Measurements from ENCODE around the gene RSPH1. TPM values are rescaled to one million over a fixed set of nuclear protein-coding genes. Genes with fewer than 3 reads are reported as not detected.

The RSPH1 gene
- total RNA-seq, 1 donor from 2014 or later: 0.42 TPM

DNA sequence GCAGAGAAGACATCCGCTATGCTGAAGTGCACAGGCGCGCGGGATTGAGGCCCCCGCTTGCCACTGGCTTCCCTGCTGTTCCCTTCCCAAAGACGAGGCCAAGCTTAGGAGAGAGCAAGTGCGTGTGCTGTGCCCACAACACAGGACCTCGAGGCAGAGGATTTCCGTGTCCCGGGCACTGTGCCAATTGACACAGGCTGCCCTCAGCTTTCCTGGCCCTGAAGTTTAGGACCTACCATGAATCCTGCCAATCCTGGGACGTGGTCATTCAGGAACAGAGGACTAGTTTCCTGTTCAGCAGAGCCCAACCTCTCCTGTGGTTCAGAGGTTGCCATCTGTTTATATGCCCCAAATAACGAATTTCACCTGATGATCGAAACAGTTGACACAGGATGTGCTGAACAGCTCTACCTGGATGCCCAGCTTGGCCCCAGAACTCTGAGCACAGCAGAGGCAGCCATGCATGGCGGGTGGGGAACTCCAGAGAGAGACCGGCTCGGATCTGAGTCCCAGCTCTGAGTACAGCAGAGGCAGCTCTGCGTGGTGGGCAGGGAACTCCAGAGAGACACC, 39.7 kb upstream of the RSPH1 start:
- Mint-ChIP-seq H3K4me3 (ENCODE audit: unreplicated experiment) (no peak overlapping the region), H3K27me3 (ENCODE audit: unreplicated experiment) (no peaks in the 10 kb centered on the region), H3K9me3 (ENCODE audit: unreplicated experiment) (peaks cover 3% of the 10 kb centered on the region), H3K27ac (ENCODE audit: unreplicated experiment) (no peak overlapping the region), H3K4me1 (ENCODE audit: low read depth, unreplicated experiment) (peaks cover 25% of the 10 kb centered on the region), H3K36me3 (ENCODE audit: unreplicated experiment) (no peaks in the 10 kb centered on the region)
- TF ChIP-seq, protein P1, sequence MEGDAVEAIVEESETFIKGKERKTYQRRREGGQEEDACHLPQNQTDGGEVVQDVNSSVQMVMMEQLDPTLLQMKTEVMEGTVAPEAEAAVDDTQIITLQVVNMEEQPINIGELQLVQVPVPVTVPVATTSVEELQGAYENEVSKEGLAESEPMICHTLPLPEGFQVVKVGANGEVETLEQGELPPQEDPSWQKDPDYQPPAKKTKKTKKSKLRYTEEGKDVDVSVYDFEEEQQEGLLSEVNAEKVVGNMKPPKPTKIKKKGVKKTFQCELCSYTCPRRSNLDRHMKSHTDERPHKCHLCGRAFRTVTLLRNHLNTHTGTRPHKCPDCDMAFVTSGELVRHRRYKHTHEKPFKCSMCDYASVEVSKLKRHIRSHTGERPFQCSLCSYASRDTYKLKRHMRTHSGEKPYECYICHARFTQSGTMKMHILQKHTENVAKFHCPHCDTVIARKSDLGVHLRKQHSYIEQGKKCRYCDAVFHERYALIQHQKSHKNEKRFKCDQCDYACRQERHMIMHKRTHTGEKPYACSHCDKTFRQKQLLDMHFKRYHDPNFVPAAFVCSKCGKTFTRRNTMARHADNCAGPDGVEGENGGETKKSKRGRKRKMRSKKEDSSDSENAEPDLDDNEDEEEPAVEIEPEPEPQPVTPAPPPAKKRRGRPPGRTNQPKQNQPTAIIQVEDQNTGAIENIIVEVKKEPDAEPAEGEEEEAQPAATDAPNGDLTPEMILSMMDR (IDR thresholded peaks at IDR 0.05; ENCODE audit: partially characterized antibody, unreplicated experiment): no peak
- DNase-seq: no peak

GRCh38 chr21:42534421-42535378, 38.7 kb upstream of the RSPH1 start:
- no peak overlapping the region for H3K27ac Mint-ChIP-seq (ENCODE audit: unreplicated experiment)
- TF ChIP-seq, protein P1 (IDR thresholded peaks at IDR 0.05; ENCODE audit: partially characterized antibody, unreplicated experiment): no peak
- peaks cover 3% of the 10 kb centered on the region for H3K9me3 Mint-ChIP-seq (ENCODE audit: unreplicated experiment)
- no peaks in the 10 kb centered on the region for H3K27me3 Mint-ChIP-seq (ENCODE audit: unreplicated experiment)
- DNase-seq: no peak
- peaks cover 20% of the 10 kb centered on the region for H3K4me1 Mint-ChIP-seq (ENCODE audit: low read depth, unreplicated experiment)
- no peak overlapping the region for H3K4me3 Mint-ChIP-seq (ENCODE audit: unreplicated experiment)
- H3K36me3 Mint-ChIP-seq (ENCODE audit: unreplicated experiment): no peaks in the 10 kb centered on the region

DNA sequence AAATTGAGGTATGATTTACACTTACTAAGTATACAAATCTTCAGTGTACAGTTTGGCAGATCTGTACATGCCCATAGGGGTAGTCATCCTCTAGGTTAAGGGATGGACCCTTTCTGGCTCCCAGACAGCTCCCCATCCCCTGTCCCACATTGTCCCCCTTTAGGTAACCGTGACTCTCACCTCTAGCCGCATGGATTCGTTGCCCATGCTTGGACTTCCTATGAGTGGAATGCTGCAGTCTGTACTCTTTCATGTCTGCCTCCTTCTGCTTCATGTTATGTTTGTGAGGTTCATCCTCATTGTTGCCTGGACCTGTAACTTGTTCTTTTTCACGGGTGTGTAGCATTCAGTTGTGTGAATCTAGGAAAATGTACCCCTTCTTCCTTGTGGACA, 37.9 kb upstream of the RSPH1 start:
- Mint-ChIP-seq H3K36me3 (ENCODE audit: unreplicated experiment) (no peaks in the 10 kb centered on the region), H3K4me1 (ENCODE audit: low read depth, unreplicated experiment) (peaks cover 21% of the 10 kb centered on the region), H3K27ac (ENCODE audit: unreplicated experiment) (no peak overlapping the region), H3K4me3 (ENCODE audit: unreplicated experiment) (no peak overlapping the region), H3K27me3 (ENCODE audit: unreplicated experiment) (no peaks in the 10 kb centered on the region), H3K9me3 (ENCODE audit: unreplicated experiment) (peaks cover 3% of the 10 kb centered on the region)
- no peak for DNase-seq
- TF ChIP-seq, protein P1 (IDR thresholded peaks at IDR 0.05; ENCODE audit: partially characterized antibody, unreplicated experiment): no peak

DNA sequence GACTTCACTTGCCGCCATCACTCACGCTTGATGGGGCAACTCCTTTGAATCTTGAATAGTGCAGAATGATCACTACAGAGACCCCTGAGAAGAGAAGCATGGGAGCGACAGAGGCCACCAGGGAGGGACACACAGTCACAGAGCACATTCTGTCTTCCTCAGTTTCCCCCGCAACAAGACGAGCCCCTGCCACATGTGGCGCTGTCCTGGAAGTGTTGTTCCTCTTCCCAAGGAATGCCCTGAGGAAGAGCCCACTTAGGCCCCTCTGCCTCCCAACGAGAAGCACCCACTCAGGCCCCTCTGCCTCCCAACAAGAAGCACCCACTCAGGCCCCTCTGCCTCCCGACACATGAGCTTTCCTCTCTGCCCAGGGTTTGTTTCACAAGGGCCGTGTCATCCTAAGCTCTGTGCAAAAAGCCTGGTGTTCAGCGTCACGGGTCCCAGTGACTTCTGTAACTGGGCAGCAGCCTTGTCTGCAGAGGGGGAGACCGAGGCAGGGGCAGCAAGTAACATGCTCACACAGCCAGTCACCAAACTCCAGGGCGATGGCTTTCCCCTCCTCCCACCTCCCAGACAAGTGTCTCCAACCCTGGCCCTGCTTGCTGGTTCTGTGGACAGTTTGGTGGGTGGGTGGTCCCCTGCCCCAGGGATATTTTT, 37.4 kb upstream of the RSPH1 start:
- Mint-ChIP-seq H3K27me3 (ENCODE audit: unreplicated experiment) (no peaks in the 10 kb centered on the region), H3K4me3 (ENCODE audit: unreplicated experiment) (no peak overlapping the region), H3K36me3 (ENCODE audit: unreplicated experiment) (no peaks in the 10 kb centered on the region), H3K4me1 (ENCODE audit: low read depth, unreplicated experiment) (peaks cover 21% of the 10 kb centered on the region), H3K9me3 (ENCODE audit: unreplicated experiment) (peaks cover 3% of the 10 kb centered on the region), H3K27ac (ENCODE audit: unreplicated experiment) (no peak overlapping the region)
- DNase-seq: no peak
- TF ChIP-seq, protein P1 (IDR thresholded peaks at IDR 0.05; ENCODE audit: partially characterized antibody, unreplicated experiment): no peak
